Mucosa of descending colon (tissue), 3 donors: Measurements from ENCODE around the gene PNPLA7. TPM values are rescaled to one million over a fixed set of nuclear protein-coding genes. Genes with fewer than 3 reads are reported as not detected.
"Not testable (repeated sequence)": the region's sequence is repeated elsewhere in the genome, so short reads cannot be mapped to it uniquely, and the experiment has no call there.

Experiments
- ATAC-seq: fragments of 200-7000 bp; cut with Tn5 transposase; one replicate; pipeline ENCODE4 v1.9.1; 2020; ENCODE audit warnings: mild to moderate bottlenecking, moderate library complexity
- DNase-seq, 3 donors: peaks; one replicate each; pipeline ENCODE4 v3.0.0-alpha.2; 2020
- H3K36me3 ChIP-seq: fragments of 200-600 bp; one replicate; pipeline ENCODE4 v1.8.0; 2021; ENCODE audit warnings: low read depth, mild to moderate bottlenecking
- H3K4me1 ChIP-seq: fragments of 200-600 bp; one replicate; pipeline ENCODE4 v1.8.0; 2021; ENCODE audit warnings: low read depth, mild to moderate bottlenecking
- H3K4me3 ChIP-seq: fragments of 200-600 bp; one replicate; pipeline ENCODE4 v1.8.0; 2021; ENCODE audit warnings: mild to moderate bottlenecking
- H3K9me3 ChIP-seq: fragments of 200-600 bp; one replicate; pipeline ENCODE4 v1.8.0; 2021; ENCODE audit warnings: mild to moderate bottlenecking
- CTCF ChIP-seq: fragments of 200-600 bp; IDR thresholded peaks from one replicate; pipeline ENCODE4 v1.8.0; 2022; ENCODE audit warnings: antibody characterized with exemption, mild to moderate bottlenecking
- intact Hi-C, 2 donors: fragments of 100-400 bp; cut with DNase I in 1 of 2; cut with micrococcal nuclease in 1 of 2; formaldehyde crosslinking; loops; one replicate each; pipeline versions ENCODE4 v1.11.0 to v1.11.1; 2022; cut with DNase I, micrococcal nuclease
- microRNA-seq: library from miRNA; unstranded; fragments of <30 nt; microRNA quantifications from one replicate; pipeline ENCODE4, GENCODE V29; 2019
- total RNA-seq, 3 donors: library from RNA; stranded (reverse); fragmentation: NEBNext Ultra II Directional in 2 of 3; extraction: Animal tissue kit (Norgen Biotek cat#: 25700) in 2 of 3; gene quantifications; one replicate each; pipeline versions ENCODE4 v1.2.1 to v1.2.4, GENCODE V29; 2021 to 2023
- donor health status: DM: no; HTN: no; CAD: no; lungs with moderate emphysema.
- donor health status: DM: no; HTN: no; CAD: no.
- donor health status: DM: no; HTN: yes; CAD: no.

The PNPLA7 gene
- total RNA-seq, 3 donors from 2014 or later: 16.7 to 27.4 (median 17.2) TPM

GRCh38 chr9:137412431-137412830 is 137.8 kb downstream of the PNPLA7 start:
- H3K4me3 ChIP-seq: no peak overlapping the region
- no peaks in the 10 kb centered on the region for H3K9me3 ChIP-seq
- peak; percentile 14 for ATAC-seq
- intact Hi-C loops: no loop called here
- H3K4me1 ChIP-seq: peaks cover 32% of the 10 kb centered on the region
- no peak for TF ChIP-seq CTCF
- H3K36me3 ChIP-seq: no peaks in the 10 kb centered on the region
- DNase-seq: peak in 1 of 3 donors; percentile 50

- H3K36me3 ChIP-seq: no peaks in the 10 kb centered on the region
- peaks cover 37% of the 10 kb centered on the region for H3K4me1 ChIP-seq
- no peak for ATAC-seq
- H3K9me3 ChIP-seq: no peaks in the 10 kb centered on the region
- no peak for TF ChIP-seq CTCF
- DNase-seq: peak; percentile 63 to 83 (median 72)
- intact Hi-C loops: no loop called here
- no peak overlapping the region for H3K4me3 ChIP-seq
Measured at GRCh38 chr9:137411645-137412380, 138.4 kb downstream of the PNPLA7 start.

GRCh38 chr9:137411260-137411644 is 138.9 kb downstream of the PNPLA7 start:
- DNase-seq: peak in 1 of 3 donors; percentile 54
- no peak overlapping the region for H3K4me3 ChIP-seq
- no peaks in the 10 kb centered on the region for H3K36me3 ChIP-seq
- no peaks in the 10 kb centered on the region for H3K9me3 ChIP-seq
- peaks cover 43% of the 10 kb centered on the region for H3K4me1 ChIP-seq
- ATAC-seq: no peak
- intact Hi-C loops: no loop called here
- TF ChIP-seq CTCF: no peak

GRCh38 chr9:137410891-137411249 is 139.3 kb downstream of the PNPLA7 start:
- intact Hi-C loops: no loop called here
- Histone ChIP-seq H3K4me3 (no peak overlapping the region), H3K4me1 (peaks cover 46% of the 10 kb centered on the region), H3K9me3 (no peaks in the 10 kb centered on the region), H3K36me3 (no peaks in the 10 kb centered on the region)
- DNase-seq (peak in 1 of 3 donors; percentile 55), ATAC-seq (no peak)
- TF ChIP-seq CTCF: no peak

- ATAC-seq, intact Hi-C loops, H3K9me3 ChIP-seq, H3K36me3 ChIP-seq, H3K4me3 ChIP-seq: not testable (repeated sequence)
- DNase-seq: peak in 1 of 3 donors; percentile 10
- H3K4me1 ChIP-seq: peaks cover 46% of the 10 kb centered on the region
Measured at GRCh38 chr9:137410236-137410890, 139.8 kb downstream of the PNPLA7 start.

Small RNA genes lying within 50 kb of the gene (microRNA-seq; reads per million reads assigned to microRNA genes)
- gene MIR7114: not detected

Other genes with a start within 250 kb of the PNPLA7 start
- gene NRARP, start 248.1 kb downstream of the PNPLA7 start, total RNA-seq: 100 to 1,000 TPM in 2 of 3 donors, 10 to 100 TPM in 1; 61.4 to 171 (median 146) TPM
- gene EXD3, start 127.2 kb downstream of the PNPLA7 start, total RNA-seq: 10 to 100 TPM; 39.4 to 56.7 (median 40.1) TPM
- 10 to 100 TPM; 18.0 to 41.5 (median 27.2) TPM for gene NOXA1, start 127.0 kb downstream of the PNPLA7 start, total RNA-seq
- 100 to 1,000 TPM in 1 of 3 donors, 10 to 100 TPM in 2; 36.7 to 127 (median 74.8) TPM for gene ENTPD8, start 109.0 kb downstream of the PNPLA7 start, total RNA-seq
- gene NSMF, start 91.1 kb downstream of the PNPLA7 start, total RNA-seq: 10 to 100 TPM; 30.1 to 48.0 (median 43.4) TPM
- gene MRPL41, start 1.5 kb upstream of the PNPLA7 start, total RNA-seq: 10 to 100 TPM; 67.1 to 93.8 (median 93.5) TPM
- gene DPH7, start 28.5 kb upstream of the PNPLA7 start, total RNA-seq: 10 to 100 TPM; 24.5 to 33.5 (median 29.3) TPM
- gene ZMYND19, start 40.1 kb upstream of the PNPLA7 start, total RNA-seq: 10 to 100 TPM; 14.2 to 18.5 (median 18.4) TPM
- gene ARRDC1, start 55.3 kb upstream of the PNPLA7 start, total RNA-seq: 100 to 1,000 TPM in 1 of 3 donors, 10 to 100 TPM in 2; 58.1 to 111 (median 100.0) TPM
- gene EHMT1, start 68.6 kb upstream of the PNPLA7 start, total RNA-seq: 10 to 100 TPM; 78.4 to 90.8 (median 83.3) TPM